Measurements from ENCODE around the gene CST9. TPM values are rescaled to one million over a fixed set of nuclear protein-coding genes. Genes with fewer than 3 reads are reported as not detected.

CST9 gene
- total and polyA plus RNA-seq, 2 of the 8 experiments (the other 6 are each of a cell fraction or from before 2014, with no cell fraction given), result 0.05 to 0.19 TPM

DNA sequence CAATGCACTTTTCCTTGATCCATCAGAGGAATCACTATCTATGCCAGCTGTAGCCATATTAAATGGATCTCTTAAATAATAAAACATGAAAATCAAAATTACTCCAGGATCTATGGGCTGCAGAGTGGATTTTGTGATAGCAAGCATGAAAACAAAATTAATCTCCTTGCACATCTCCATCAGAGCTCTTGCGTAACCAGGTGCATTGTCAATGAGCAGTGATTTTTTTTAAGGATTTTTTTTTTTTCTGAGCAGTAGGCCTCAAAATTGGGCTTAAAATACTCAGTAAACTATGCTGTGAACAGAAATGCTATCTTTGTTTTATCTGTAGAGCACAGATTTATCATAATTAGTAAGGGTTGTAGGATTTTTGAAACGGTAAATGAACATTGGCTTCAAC lies 43.5 kb upstream of the CST9 start:
- Histone ChIP-seq H2AK5ac (ENCODE audit: low read depth, low read length) (no peak overlapping the region), H2BK20ac (ENCODE audit: low read length) (no peak overlapping the region), H3K14ac (ENCODE audit: insufficient read length) (no peak overlapping the region), H3K4me2 (ENCODE audit: insufficient read depth in 1 of 2, low read depth in 2 of 2, low read length in 2 of 2) (no peak overlapping the region), H2BK5ac (ENCODE audit: low read depth, low read length) (no peak overlapping the region), H3K4me3 (ENCODE audit: extremely low read depth in 1 of 4, insufficient read depth in 2 of 4, low read depth in 3 of 4, low read length in 4 of 4) (no peak overlapping the region), H2BK120ac (replicated peaks; ENCODE audit: low read depth, low read length) (no peak overlapping the region), H3K27ac (ENCODE audit: low read depth, low read length) (no peak overlapping the region), H3K27me3 (replicated peaks in 1 of 4; ENCODE audit: control insufficient read depth in 3 of 4, extremely low read depth in 1 of 4, insufficient read depth in 3 of 4, low read length in 3 of 4) (no peaks in the 10 kb centered on the region), H2AFZ (ENCODE audit: low read length) (no peak overlapping the region), H3K79me2 (ENCODE audit: control insufficient read depth in 1 of 2, insufficient read depth in 2 of 2, low read length in 2 of 2) (no peaks in the 10 kb centered on the region), H4K8ac (ENCODE audit: extremely low read depth, insufficient read depth, low read length) (no peak overlapping the region), H3K36me3 (ENCODE audit: control insufficient read depth in 2 of 4, insufficient read depth in 4 of 4, low read length in 3 of 4) (no peaks in the 10 kb centered on the region), H3K23ac (ENCODE audit: insufficient read length) (no peak overlapping the region), H3K9me3 (ENCODE audit: insufficient read depth in 2 of 2, low read depth in 1 of 2, low read length in 1 of 2) (no peaks in the 10 kb centered on the region), H3K18ac (ENCODE audit: extremely low read depth, low read length) (no peak overlapping the region), H3K79me1 (ENCODE audit: low read depth, low read length) (no peaks in the 10 kb centered on the region), H3K4me1 (replicated peaks in 1 of 4; ENCODE audit: control insufficient read depth in 3 of 4, insufficient read depth in 4 of 4, low read length in 3 of 4) (peaks cover 0 to 2% (median 0%) of the 10 kb centered on the region in 4 experiments; a peak in 1 of 7 replicates), H4K5ac (ENCODE audit: insufficient read length, low read depth, low read length) (no peak overlapping the region), H3K23me2 (ENCODE audit: low read depth, low read length) (no peaks in the 10 kb centered on the region; the same call in 1 of the 2 replicates), H2BK15ac (ENCODE audit: low read length) (no peak overlapping the region), H3K56ac (replicated peaks; ENCODE audit: insufficient read length, low read depth, low read length) (no peak overlapping the region), H2BK12ac (ENCODE audit: low read depth, low read length) (no peak overlapping the region), H4K20me1 (replicated peaks in 1 of 2; ENCODE audit: control insufficient read depth in 1 of 2, insufficient read depth in 2 of 2, low read length in 2 of 2) (no peaks in the 10 kb centered on the region), H4K91ac (replicated peaks; ENCODE audit: insufficient read length, low read length) (no peak overlapping the region), H3K9ac (replicated peaks in 1 of 4; ENCODE audit: extremely low read depth in 1 of 4, low read depth in 3 of 4, low read length in 3 of 4) (no peak overlapping the region), H3K4ac (replicated peaks; ENCODE audit: insufficient read length, low read depth, low read length) (no peak overlapping the region)
- TF ChIP-seq KDM5A (IDR thresholded peaks at IDR 0.05; ENCODE audit: low read length) (no peak), BACH1 (IDR thresholded peaks at IDR 0.05; ENCODE audit: low read length) (no peak), CHD1 (IDR thresholded peaks at IDR 0.05; ENCODE audit: low read depth, low read length) (no peak), CEBPB (IDR thresholded peaks at IDR 0.05; ENCODE audit: low read depth, low read length) (peak; percentile 52; the same call in 1 of the 2 replicates), RAD21 (IDR thresholded peaks at IDR 0.05 in 1 of 2, conservative IDR thresholded peaks at IDR 0.05 in 1 of 2; ENCODE audit: low read depth in 2 of 2, low read length in 2 of 2) (no peak), POLR2AphosphoS5 (IDR thresholded peaks at IDR 0.05; ENCODE audit: low read depth, low read length) (no peak)
- TF ChIP-seq, protein P1, sequence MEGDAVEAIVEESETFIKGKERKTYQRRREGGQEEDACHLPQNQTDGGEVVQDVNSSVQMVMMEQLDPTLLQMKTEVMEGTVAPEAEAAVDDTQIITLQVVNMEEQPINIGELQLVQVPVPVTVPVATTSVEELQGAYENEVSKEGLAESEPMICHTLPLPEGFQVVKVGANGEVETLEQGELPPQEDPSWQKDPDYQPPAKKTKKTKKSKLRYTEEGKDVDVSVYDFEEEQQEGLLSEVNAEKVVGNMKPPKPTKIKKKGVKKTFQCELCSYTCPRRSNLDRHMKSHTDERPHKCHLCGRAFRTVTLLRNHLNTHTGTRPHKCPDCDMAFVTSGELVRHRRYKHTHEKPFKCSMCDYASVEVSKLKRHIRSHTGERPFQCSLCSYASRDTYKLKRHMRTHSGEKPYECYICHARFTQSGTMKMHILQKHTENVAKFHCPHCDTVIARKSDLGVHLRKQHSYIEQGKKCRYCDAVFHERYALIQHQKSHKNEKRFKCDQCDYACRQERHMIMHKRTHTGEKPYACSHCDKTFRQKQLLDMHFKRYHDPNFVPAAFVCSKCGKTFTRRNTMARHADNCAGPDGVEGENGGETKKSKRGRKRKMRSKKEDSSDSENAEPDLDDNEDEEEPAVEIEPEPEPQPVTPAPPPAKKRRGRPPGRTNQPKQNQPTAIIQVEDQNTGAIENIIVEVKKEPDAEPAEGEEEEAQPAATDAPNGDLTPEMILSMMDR (IDR thresholded peaks at IDR 0.05; ENCODE audit: control extremely low read depth in 1 of 3, insufficient read depth in 1 of 3, low read depth in 1 of 3, low read length in 3 of 3), result no peak
- WGBS, 2 experiments (ENCODE audit: extremely low coverage in 1 of 2, insufficient coverage in 1 of 2, insufficient read length in 1 of 2, insufficient replicate concordance in 2 of 2, low coverage in 1 of 2, low lambda C conversion rate in 2 of 2, missing lambda C conversion rate in 1 of 2), result 98% methylated on average over 2 of the region's 2 CpGs; no CpG with 5 or more reads in 1 of the 2 experiments
- no peak for FAIRE-seq
- POLR2A ChIA-PET (ENCODE audit: partially characterized antibody), result no interaction called here
- CTCF ChIA-PET (ENCODE audit: partially characterized antibody), result interaction anchor here (1.4 to 1.5 kb wide), 2 partner anchors 12 to 19 kb away, joined by 3 to 6 read pairs; no protein-coding TSS in a partner anchor
- DNase-seq (ENCODE audit: low read depth in 1 of 2, low spot score in 2 of 2), result no peak
